ENCODE results near the gene DOK7.

DNA sequence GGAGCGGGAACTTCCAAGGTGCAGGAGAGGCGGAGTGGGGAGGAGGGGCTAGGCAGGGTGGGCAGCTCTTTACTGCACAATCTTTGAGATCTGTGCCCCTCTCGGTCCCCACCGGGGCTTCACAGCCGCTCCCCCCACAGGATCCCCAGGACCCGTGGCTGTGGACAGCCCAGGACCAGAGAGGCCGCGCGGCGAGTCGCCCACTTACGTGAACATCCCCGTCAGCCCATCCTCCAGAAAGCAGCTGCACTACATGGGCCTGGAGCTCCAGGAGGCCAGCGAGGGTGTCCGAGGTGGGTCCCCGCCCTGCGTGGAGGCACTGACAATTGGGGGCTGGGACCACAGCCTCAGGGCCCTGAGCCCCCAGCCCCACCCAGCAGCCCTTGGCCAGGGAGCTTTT, 37.0 kb downstream of the DOK7 start:
- TF ChIP-seq, protein P1, sequence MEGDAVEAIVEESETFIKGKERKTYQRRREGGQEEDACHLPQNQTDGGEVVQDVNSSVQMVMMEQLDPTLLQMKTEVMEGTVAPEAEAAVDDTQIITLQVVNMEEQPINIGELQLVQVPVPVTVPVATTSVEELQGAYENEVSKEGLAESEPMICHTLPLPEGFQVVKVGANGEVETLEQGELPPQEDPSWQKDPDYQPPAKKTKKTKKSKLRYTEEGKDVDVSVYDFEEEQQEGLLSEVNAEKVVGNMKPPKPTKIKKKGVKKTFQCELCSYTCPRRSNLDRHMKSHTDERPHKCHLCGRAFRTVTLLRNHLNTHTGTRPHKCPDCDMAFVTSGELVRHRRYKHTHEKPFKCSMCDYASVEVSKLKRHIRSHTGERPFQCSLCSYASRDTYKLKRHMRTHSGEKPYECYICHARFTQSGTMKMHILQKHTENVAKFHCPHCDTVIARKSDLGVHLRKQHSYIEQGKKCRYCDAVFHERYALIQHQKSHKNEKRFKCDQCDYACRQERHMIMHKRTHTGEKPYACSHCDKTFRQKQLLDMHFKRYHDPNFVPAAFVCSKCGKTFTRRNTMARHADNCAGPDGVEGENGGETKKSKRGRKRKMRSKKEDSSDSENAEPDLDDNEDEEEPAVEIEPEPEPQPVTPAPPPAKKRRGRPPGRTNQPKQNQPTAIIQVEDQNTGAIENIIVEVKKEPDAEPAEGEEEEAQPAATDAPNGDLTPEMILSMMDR (IDR thresholded peaks at IDR 0.05), result no peak
- TF ChIP-seq POLR2A (IDR thresholded peaks at IDR 0.05) (no peak), POLR2AphosphoS5 (IDR thresholded peaks at IDR 0.05) (no peak)
